ENCODE measurements around the gene PXT1. TPM values are rescaled to one million over a fixed set of nuclear protein-coding genes. Genes with fewer than 3 reads are reported as not detected.

The PXT1 gene
- total and polyA plus RNA-seq, 8 donors: not detected

GRCh38 chr6:36350681-36351571 is 91.7 kb downstream of the PXT1 start:
- no peaks in the 10 kb centered on the region for H3K9me3 ChIP-seq
- peak; percentile 34 to 80 for DNase-seq
- TF ChIP-seq CTCF (IDR thresholded peaks at IDR 0.05) (no peak), POLR2A (IDR thresholded peaks at IDR 0.05) (no peak), POLR2AphosphoS5 (IDR thresholded peaks at IDR 0.05) (peak in 2 of 3 donors; percentile 66 to 85), EP300 (IDR thresholded peaks at IDR 0.05) (no peak)
- no peak overlapping the region for H3K4me3 ChIP-seq
- no peaks in the 10 kb centered on the region for H3K36me3 ChIP-seq
- WGBS, 5 donors: 35 to 52% (median 36%) methylated on average over 15 of the region's 15 CpGs
- H3K4me1 ChIP-seq: peaks cover 7 to 23% (median 15%) of the 10 kb centered on the region in 4 donors
- intact Hi-C loops (cut with DNase I; ENCODE audit: low total_unique reads): no loop called here
- no peaks in the 10 kb centered on the region for H3K27me3 ChIP-seq
- H3K27ac ChIP-seq: peak overlapping the region; percentile 38 to 63 (median 48)

GRCh38 chr6:36350082-36350481 is 92.6 kb downstream of the PXT1 start:
- no peak for DNase-seq
- Histone ChIP-seq H3K27me3 (no peaks in the 10 kb centered on the region), H3K4me1 (peaks cover 7 to 23% (median 16%) of the 10 kb centered on the region in 4 donors), H3K36me3 (no peaks in the 10 kb centered on the region), H3K27ac (peak overlapping the region in 3 of 5 donors; percentile 4 to 48 (median 38)), H3K4me3 (no peak overlapping the region), H3K9me3 (no peaks in the 10 kb centered on the region)
- TF ChIP-seq POLR2A (IDR thresholded peaks at IDR 0.05) (no peak), EP300 (IDR thresholded peaks at IDR 0.05) (no peak), CTCF (IDR thresholded peaks at IDR 0.05) (no peak), POLR2AphosphoS5 (IDR thresholded peaks at IDR 0.05) (no peak)
- 63 to 89% (median 76%) methylated on average over 4 of the region's 4 CpGs for WGBS, 5 donors
- intact Hi-C loops (cut with DNase I; ENCODE audit: low total_unique reads): no loop called here

DNA sequence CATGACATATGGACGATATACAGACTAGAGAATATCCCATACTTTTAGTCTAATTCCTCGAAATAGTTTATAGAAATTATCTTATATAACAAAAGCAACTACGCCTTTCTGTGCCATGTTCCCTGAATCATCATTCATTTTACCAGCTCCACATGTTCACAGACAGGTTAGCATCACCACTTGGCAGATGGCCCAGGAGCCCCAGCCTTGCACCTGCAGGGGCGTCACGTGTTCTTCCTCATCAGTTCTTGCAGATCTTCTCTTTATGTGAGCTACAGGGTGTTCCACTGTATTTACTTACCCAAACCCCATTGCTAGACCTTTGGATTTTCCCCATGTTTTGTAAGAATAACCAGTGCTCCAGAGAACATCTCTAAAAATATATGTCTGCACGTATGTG is 93.4 kb downstream of the PXT1 start:
- TF ChIP-seq POLR2A (IDR thresholded peaks at IDR 0.05): no peak
- no peak for TF ChIP-seq CTCF (IDR thresholded peaks at IDR 0.05)
- no peak for TF ChIP-seq EP300 (IDR thresholded peaks at IDR 0.05)
- no peak for TF ChIP-seq POLR2AphosphoS5 (IDR thresholded peaks at IDR 0.05)
- peak in 1 of 2 donors; percentile 68 for DNase-seq
- WGBS, 5 donors: 76 to 87% (median 84%) methylated on average over 6 of the region's 6 CpGs
- Histone ChIP-seq H3K4me3 (no peak overlapping the region), H3K4me1 (peaks cover 7 to 23% (median 16%) of the 10 kb centered on the region in 4 donors), H3K27ac (no peak overlapping the region), H3K36me3 (no peaks in the 10 kb centered on the region), H3K9me3 (no peaks in the 10 kb centered on the region), H3K27me3 (no peaks in the 10 kb centered on the region)
- intact Hi-C loops (cut with DNase I; ENCODE audit: low total_unique reads): no loop called here

DNA sequence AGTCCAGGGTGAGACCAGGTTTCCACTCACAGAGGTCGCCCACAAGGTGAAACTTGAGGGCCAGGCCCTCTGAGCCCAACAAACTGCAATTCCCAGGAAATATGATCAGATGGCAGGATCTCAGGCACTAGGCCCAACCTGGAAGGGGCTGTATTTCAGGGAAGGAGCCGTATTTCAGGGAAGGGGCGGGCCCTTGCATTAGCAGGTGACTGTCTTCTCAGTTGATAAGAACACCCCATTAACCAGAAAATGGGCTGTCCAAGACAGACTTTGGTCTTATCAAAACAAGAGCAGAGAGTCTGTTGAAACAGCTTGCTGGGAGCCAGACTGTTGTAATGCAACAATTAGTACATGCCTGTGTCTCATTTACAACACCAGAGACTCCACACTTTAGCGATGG is 95.0 kb downstream of the PXT1 start:
- H3K27me3 ChIP-seq: no peaks in the 10 kb centered on the region
- intact Hi-C loops (cut with DNase I; ENCODE audit: low total_unique reads): no loop called here
- peak overlapping the region in 2 of 5 donors; percentile 6 to 24 for H3K27ac ChIP-seq
- no peaks in the 10 kb centered on the region for H3K9me3 ChIP-seq
- TF ChIP-seq EP300 (IDR thresholded peaks at IDR 0.05) (no peak), POLR2AphosphoS5 (IDR thresholded peaks at IDR 0.05) (no peak), CTCF (IDR thresholded peaks at IDR 0.05) (no peak), POLR2A (IDR thresholded peaks at IDR 0.05) (no peak)
- no peak overlapping the region for H3K4me3 ChIP-seq
- no peaks in the 10 kb centered on the region for H3K36me3 ChIP-seq
- peak in 1 of 2 donors; percentile 56 for DNase-seq
- 68 to 80% (median 78%) methylated on average over 4 of the region's 4 CpGs for WGBS, 5 donors
- peaks cover 7 to 23% (median 16%) of the 10 kb centered on the region in 4 donors for H3K4me1 ChIP-seq
